Measurements from ENCODE around the gene PPIB.
"Not testable (repeated sequence)": the region's sequence is repeated elsewhere in the genome, so short reads cannot be mapped to it uniquely, and the experiment has no call there.

The PPIB gene

DNA sequence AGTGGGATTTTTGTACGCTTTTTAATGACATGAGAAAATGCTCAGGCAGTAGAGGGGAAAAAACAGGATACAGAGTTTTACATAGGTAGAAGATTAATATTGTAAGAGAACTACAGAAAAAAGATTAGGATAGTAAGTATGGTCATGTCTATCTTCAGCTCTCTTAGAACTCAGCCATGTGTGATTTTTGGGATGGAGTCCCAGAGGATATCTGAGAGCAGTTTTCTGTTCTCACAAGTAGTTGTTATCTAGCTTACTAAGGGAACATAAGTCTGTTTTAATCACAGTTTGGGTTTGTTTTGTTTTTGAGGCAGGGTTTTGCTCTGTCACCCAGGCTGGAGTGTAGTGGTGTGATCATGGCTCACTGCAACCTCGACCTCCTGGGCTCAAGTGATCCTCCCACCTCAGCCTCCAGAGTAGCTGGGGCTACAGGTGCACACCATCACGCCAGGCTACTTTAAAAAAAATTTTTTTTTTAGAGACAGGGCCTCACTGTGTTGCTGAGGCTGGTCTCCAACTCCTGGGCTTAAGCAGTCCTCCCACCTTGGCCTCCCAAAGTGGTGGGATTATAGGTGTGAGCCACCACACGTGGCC lies 52.6 kb downstream of the PPIB start:
- not testable (repeated sequence) for DNase-seq (ENCODE audit: low read depth)

DNA sequence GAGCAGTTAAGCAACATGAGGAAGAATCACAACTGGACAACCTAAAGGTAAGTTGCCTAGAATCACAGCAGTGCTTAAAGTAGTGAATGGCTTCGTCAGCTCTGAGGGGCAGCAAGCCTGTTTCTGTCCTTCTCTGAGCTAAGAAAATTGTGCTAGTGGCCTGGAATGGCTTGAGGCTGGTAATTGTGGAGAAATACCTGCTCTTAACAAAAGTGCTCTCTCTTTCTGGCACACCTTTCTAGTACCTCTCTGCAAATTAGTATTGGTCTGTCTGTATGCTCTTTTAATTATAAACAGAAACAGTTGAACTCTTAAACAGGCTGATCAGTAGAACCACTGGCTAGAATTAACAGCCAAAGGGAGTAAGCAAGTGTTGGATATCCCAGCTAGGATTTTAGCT lies 55.5 kb downstream of the PPIB start:
- DNase-seq (ENCODE audit: low read depth): no peak
